PFSK-1 (cell line): ENCODE results near the gene HNRNPM.

Source experiments
- FOXP2 ChIP-seq: optimal IDR thresholded peaks from 2 replicates; pipeline ENCODE3; 2011; ENCODE audit warnings: borderline replicate concordance, control low read depth, inconsistent platforms; ENCODE audit not compliant: insufficient read depth; ENCODE audit errors: extremely low read length, extremely low read depth
- POLR2AphosphoS5 ChIP-seq: IDR thresholded peaks from 2 replicates; pipeline ENCODE4 v1.6.1; 2012; ENCODE audit warnings: low read depth, mild to moderate bottlenecking, control low read depth, low read length, moderate library complexity
- SIN3A ChIP-seq: IDR thresholded peaks from 2 replicates; pipeline ENCODE4 v1.6.1; 2012; ENCODE audit warnings: mild to moderate bottlenecking, low read length, moderate library complexity, borderline replicate concordance; ENCODE audit not compliant: insufficient read depth
- TAF1 ChIP-seq: IDR thresholded peaks from 2 replicates; pipeline ENCODE4 v1.6.1; 2012; ENCODE audit warnings: low read length, control low read depth, borderline replicate concordance; ENCODE audit not compliant: insufficient read depth
- TF ChIP-seq, protein P1 (sequence below), 2 experiments: IDR thresholded peaks; 2 replicates each; pipeline versions ENCODE4 v1.6.1 to v1.8.0; 2011 to 2012; ENCODE audit warnings: low read depth in 2 of 2, low read length in 2 of 2, control low read depth in 1 of 2, inconsistent platforms in 1 of 2, mild to moderate bottlenecking in 1 of 2, moderate library complexity in 1 of 2; ENCODE audit not compliant: insufficient read depth in 1 of 2

Gene HNRNPM

DNA sequence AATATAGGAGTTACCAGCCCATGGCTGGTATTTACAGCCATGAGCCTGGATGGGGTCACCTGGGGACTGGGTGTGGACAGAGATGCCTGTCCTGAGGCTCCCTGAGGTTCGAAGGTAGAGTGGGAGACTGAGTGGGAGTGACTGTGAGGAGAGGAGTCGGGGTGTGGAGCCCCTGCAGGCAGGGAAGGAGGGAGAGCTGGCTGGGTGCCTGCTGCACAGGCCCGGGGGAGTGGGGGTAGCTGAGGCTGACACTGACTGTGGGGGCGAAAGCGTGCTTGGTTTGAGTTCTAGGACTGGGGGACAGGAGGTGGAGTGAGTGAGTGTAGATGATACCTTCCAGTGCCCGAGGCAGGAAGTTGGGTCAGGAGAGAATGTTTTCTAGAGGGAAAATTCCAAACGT is 47.5 kb upstream of the HNRNPM start:
- no peak for TF ChIP-seq FOXP2

DNA sequence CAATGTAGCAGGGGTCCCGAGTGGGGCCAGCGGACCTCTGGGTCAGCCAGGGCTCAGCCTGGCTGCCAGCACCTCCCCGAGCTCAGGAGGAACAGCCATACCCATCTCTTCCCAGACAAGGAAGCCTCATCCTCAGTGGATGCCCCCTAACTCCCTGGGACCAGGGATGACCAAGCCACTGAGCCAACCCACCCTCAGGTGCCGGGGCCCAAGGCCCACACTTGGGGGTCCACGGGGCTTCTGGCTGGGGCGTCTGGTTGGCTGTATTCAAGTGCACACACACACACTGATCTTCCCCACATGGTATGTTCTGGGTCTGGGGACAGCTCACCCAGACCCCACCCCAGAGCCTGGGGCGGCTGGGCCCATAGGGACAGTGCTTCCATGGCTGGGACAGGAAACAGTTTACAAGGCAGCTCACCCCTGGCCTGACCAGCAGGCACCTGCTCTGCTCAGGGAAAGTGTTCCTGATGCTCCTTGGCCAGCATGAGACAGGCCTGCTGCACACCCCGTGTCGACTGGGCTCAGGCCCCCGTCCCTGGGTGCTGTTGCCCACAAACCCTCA is 46.9 kb upstream of the HNRNPM start:
- TF ChIP-seq POLR2AphosphoS5, result no peak

DNA sequence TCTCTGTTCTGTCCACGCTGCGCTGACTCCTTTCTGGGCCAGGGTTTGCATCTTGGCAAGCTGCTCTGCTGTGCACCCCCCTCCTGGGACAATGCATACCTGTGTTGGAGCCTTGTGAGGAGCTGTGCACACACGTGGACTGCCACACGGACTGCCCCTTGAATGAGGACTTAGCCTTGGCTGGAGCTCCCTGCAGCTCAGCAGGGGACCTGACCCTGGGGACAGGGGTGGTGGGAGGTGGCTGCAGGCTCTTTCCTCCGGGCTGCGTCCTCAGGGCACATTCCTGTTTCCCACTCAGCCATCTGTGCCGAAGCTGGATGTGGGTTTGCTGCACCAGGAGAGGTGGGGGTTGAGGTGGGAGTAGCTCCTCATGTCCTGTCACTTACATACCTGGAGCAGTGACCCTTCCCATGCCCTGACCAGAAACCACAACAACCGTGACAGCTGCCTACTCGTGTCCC is 46.4 kb upstream of the HNRNPM start:
- TF ChIP-seq, protein P1, sequence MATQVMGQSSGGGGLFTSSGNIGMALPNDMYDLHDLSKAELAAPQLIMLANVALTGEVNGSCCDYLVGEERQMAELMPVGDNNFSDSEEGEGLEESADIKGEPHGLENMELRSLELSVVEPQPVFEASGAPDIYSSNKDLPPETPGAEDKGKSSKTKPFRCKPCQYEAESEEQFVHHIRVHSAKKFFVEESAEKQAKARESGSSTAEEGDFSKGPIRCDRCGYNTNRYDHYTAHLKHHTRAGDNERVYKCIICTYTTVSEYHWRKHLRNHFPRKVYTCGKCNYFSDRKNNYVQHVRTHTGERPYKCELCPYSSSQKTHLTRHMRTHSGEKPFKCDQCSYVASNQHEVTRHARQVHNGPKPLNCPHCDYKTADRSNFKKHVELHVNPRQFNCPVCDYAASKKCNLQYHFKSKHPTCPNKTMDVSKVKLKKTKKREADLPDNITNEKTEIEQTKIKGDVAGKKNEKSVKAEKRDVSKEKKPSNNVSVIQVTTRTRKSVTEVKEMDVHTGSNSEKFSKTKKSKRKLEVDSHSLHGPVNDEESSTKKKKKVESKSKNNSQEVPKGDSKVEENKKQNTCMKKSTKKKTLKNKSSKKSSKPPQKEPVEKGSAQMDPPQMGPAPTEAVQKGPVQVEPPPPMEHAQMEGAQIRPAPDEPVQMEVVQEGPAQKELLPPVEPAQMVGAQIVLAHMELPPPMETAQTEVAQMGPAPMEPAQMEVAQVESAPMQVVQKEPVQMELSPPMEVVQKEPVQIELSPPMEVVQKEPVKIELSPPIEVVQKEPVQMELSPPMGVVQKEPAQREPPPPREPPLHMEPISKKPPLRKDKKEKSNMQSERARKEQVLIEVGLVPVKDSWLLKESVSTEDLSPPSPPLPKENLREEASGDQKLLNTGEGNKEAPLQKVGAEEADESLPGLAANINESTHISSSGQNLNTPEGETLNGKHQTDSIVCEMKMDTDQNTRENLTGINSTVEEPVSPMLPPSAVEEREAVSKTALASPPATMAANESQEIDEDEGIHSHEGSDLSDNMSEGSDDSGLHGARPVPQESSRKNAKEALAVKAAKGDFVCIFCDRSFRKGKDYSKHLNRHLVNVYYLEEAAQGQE (IDR thresholded peaks at IDR 0.05; ENCODE audit: insufficient read depth in 1 of 2, low read depth in 2 of 2, low read length in 2 of 2), result no peak
- TF ChIP-seq SIN3A (no peak), TAF1 (no peak), POLR2AphosphoS5 (no peak), FOXP2 (no peak)

DNA sequence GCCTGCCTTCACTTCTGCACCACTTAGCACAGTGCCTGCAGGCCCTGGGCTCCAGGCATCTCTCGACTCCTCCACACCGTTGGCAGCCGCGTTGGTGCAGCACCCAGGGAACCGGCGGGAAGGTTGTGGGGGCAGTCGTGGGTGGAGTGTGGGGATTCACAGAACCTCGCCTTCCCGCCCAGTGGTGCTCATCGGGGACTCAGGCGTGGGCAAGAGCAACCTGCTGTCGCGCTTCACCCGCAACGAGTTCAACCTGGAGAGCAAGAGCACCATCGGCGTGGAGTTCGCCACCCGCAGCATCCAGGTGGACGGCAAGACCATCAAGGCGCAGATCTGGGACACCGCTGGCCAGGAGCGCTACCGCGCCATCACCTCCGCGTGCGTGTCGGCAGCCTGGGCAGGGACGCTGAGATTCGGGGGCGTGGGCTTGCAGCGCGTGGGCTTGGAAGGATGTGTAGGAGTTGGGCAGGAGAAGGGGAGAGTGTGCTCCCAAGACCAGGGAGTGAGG is 45.0 kb upstream of the HNRNPM start:
- TF ChIP-seq FOXP2 (peak; percentile 10), TAF1 (no peak)

DNA sequence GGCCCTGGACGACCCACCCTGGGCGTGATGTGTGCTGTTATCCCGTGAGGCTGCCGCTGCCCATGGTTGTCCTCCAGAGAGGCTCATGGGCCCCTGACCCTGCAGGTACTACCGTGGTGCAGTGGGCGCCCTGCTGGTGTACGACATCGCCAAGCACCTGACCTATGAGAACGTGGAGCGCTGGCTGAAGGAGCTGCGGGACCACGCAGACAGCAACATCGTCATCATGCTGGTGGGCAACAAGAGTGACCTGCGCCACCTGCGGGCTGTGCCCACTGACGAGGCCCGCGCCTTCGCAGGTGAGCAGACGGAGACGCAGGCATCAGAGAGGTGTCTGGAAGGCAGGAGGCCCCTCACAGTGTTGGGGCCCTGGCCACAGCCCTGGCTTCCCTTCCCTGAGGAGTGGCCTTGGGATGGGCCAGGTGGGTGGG is 42.8 kb upstream of the HNRNPM start:
- TF ChIP-seq FOXP2, result no peak
- no peak for TF ChIP-seq TAF1
- TF ChIP-seq SIN3A, result no peak
- TF ChIP-seq POLR2AphosphoS5, result no peak
- TF ChIP-seq, protein P1 (IDR thresholded peaks at IDR 0.05; ENCODE audit: insufficient read depth in 1 of 2, low read depth in 2 of 2, low read length in 2 of 2), result no peak

DNA sequence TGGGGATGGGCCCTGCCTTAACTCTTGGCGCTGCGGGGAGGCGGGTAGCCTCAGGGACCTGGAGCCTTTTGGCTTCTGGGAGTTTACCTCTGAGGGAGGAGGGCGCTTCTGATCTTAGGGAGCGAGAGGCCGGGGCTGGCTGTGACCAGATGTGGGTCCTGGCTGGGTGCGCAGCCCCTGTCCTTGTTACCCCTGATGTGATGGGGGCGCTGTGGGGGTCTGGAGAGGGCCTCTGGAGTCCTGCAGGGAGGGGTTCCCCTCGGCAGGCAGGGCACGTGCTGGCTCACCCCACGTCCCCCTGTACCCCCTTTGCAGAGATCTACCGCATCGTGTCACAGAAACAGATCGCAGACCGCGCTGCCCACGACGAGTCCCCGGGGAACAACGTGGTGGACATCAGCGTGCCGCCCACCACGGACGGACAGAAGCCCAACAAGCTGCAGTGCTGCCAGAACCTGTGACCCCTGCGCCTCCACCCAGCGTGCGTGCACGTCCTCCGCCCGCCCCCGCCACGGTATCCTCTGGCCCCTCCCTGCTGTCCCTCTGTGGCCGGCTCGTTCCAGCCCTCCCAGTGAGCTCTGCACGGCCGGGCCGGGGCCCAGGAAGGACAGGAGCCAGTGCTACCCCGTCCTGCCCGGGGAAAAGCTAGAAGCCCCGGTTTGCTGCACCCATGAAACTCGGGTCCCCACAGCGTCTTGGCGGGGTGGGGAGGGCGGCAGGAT is 41.5 kb upstream of the HNRNPM start:
- TF ChIP-seq, protein P1 (IDR thresholded peaks at IDR 0.05; ENCODE audit: insufficient read depth in 1 of 2, low read depth in 2 of 2, low read length in 2 of 2), result no peak
- TF ChIP-seq POLR2AphosphoS5 (no peak), FOXP2 (no peak), SIN3A (no peak), TAF1 (no peak)

DNA sequence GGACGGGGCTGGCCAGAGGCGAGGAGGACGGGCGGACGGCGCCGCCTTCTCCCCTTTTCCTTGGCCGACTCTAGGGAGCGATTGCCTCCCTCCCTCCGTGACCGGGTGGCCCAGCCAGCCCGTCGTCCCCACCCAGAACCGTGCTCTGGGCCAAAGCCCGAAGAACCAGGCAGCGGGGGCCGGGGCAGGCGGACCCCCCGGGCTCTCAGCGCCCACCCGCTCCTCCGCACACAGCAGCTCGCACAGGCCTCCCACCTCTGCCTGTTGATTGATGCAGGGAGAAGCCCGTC is 41.0 kb upstream of the HNRNPM start:
- TF ChIP-seq TAF1 (no peak), FOXP2 (no peak), POLR2AphosphoS5 (no peak), SIN3A (no peak)
- TF ChIP-seq, protein P1 (IDR thresholded peaks at IDR 0.05; ENCODE audit: insufficient read depth in 1 of 2, low read depth in 2 of 2, low read length in 2 of 2), result no peak
